AG04450 (cell line): ENCODE data around the gene CFAP99. TPM values are rescaled to one million over a fixed set of nuclear protein-coding genes. Genes with fewer than 3 reads are reported as not detected.

Experiments used
- CTCF ChIA-PET: fragments of 300-600, 350-600 bp; formaldehyde crosslinking; extraction: SDS; loops from one replicate; lab custom pipeline; 2022; ENCODE audit warnings: antibody characterized with exemption, inconsistent platforms; lab: Charles Lee
- POLR2A ChIA-PET: fragments of 350-600 bp; formaldehyde crosslinking; extraction: SDS; loops from one replicate; lab custom pipeline; 2021; ENCODE audit warnings: antibody characterized with exemption, inconsistent platforms; lab: Yijun Ruan, JAX
- DNase-seq: peaks from one replicate; pipeline ENCODE4 v3.0.0-alpha.2; 2011; ENCODE audit warnings: low read depth, low spot score
- H3K27ac ChIP-seq: one replicate; pipeline ENCODE4 v1.5.1; 2012; ENCODE audit warnings: low read depth, low read length, control low read depth
- H3K27me3 ChIP-seq: one replicate; pipeline ENCODE4 v1.6.0; 2012; ENCODE audit warnings: low read length; ENCODE audit not compliant: control insufficient read depth, insufficient read depth
- H3K4me3 ChIP-seq: 2 replicates; pipeline ENCODE4 v1.5.1; 2011; ENCODE audit warnings: mild to moderate bottlenecking, low read depth, low read length, control low read depth
- H3K9me3 ChIP-seq: 2 replicates; pipeline ENCODE4 v1.5.1; 2012; ENCODE audit warnings: low read length; ENCODE audit not compliant: control insufficient read depth, insufficient read depth
- CTCF ChIP-seq: IDR thresholded peaks from 2 replicates; pipeline ENCODE4 v1.5.1; 2011; ENCODE audit warnings: low read depth, low read length, control low read depth, inconsistent platforms
- polyA plus RNA-seq: library from polyadenylated mRNA; depleted of rRNA; stranded (reverse); fragments of >200 nt; gene quantifications from 2 replicates; pipeline ENCODE4 v1.2.3, GENCODE V29; 2011

The CFAP99 gene
- polyA plus RNA-seq, 1 experiment: not detected

- POLR2A ChIA-PET: no interaction called here
- TF ChIP-seq CTCF: no peak
- CTCF ChIA-PET: interaction anchor here (1.0 kb wide), 1 partner anchor 10 kb away, joined by 3 read pairs; no protein-coding TSS in a partner anchor
Measured at GRCh38 chr4:2423695-2424094, 4.9 kb downstream of the CFAP99 start.

GRCh38 chr4:2424581-2424980 is 5.8 kb downstream of the CFAP99 start:
- H3K9me3 ChIP-seq: peaks cover 8% of the 10 kb centered on the region; the same call in 1 of the 2 replicates
- H3K27me3 ChIP-seq: peaks cover 38% of the 10 kb centered on the region
- DNase-seq: no peak
- H3K27ac ChIP-seq: no peak overlapping the region
- H3K4me3 ChIP-seq: no peak overlapping the region
- no peak for TF ChIP-seq CTCF
- ChIA-PET CTCF (no interaction called here), POLR2A (no interaction called here)

More at GRCh38 chr4:2423695-2424094, 4.9 kb downstream of the CFAP99 start:
- H3K27me3 ChIP-seq: peaks cover 44% of the 10 kb centered on the region
- peaks cover under 1% of the 10 kb centered on the region; the same call in 1 of the 2 replicates for H3K9me3 ChIP-seq
- H3K27ac ChIP-seq: no peak overlapping the region
- DNase-seq: no peak
- H3K4me3 ChIP-seq: no peak overlapping the region

GRCh38 chr4:2425386-2426068 is 6.8 kb downstream of the CFAP99 start:
- Histone ChIP-seq H3K27ac (no peak overlapping the region), H3K9me3 (peaks cover 13% of the 10 kb centered on the region), H3K4me3 (no peak overlapping the region), H3K27me3 (peaks cover 28% of the 10 kb centered on the region)
- DNase-seq: no peak
- no peak for TF ChIP-seq CTCF
- ChIA-PET CTCF (no interaction called here), POLR2A (no interaction called here)

GRCh38 chr4:2426069-2426397 is 7.3 kb downstream of the CFAP99 start:
- no peak for DNase-seq
- CTCF ChIA-PET: no interaction called here
- H3K27ac ChIP-seq: no peak overlapping the region
- peaks cover 17% of the 10 kb centered on the region for H3K9me3 ChIP-seq
- POLR2A ChIA-PET: no interaction called here
- H3K27me3 ChIP-seq: peaks cover 24% of the 10 kb centered on the region
- H3K4me3 ChIP-seq: no peak overlapping the region
- TF ChIP-seq CTCF: no peak

- TF ChIP-seq CTCF: no peak
- H3K4me3 ChIP-seq: no peak overlapping the region
- H3K27ac ChIP-seq: no peak overlapping the region
- CTCF ChIA-PET: no interaction called here
- H3K27me3 ChIP-seq: peaks cover 18% of the 10 kb centered on the region
- no peak for DNase-seq
- H3K9me3 ChIP-seq: peaks cover 17% of the 10 kb centered on the region
- POLR2A ChIA-PET: no interaction called here
Measured at GRCh38 chr4:2426711-2427275, 8.0 kb downstream of the CFAP99 start.
